GM19324 (cell line): ENCODE data around the gene PDIA5.

Experiments used
- ATAC-seq: cut with Tn5 transposase; IDR thresholded peaks from one replicate; pipeline ENCODE4 v1.9.1; 2021; ENCODE audit warnings: mild to moderate bottlenecking, moderate library complexity; ENCODE audit not compliant: unreplicated experiment, low FRiP score

The PDIA5 gene

DNA sequence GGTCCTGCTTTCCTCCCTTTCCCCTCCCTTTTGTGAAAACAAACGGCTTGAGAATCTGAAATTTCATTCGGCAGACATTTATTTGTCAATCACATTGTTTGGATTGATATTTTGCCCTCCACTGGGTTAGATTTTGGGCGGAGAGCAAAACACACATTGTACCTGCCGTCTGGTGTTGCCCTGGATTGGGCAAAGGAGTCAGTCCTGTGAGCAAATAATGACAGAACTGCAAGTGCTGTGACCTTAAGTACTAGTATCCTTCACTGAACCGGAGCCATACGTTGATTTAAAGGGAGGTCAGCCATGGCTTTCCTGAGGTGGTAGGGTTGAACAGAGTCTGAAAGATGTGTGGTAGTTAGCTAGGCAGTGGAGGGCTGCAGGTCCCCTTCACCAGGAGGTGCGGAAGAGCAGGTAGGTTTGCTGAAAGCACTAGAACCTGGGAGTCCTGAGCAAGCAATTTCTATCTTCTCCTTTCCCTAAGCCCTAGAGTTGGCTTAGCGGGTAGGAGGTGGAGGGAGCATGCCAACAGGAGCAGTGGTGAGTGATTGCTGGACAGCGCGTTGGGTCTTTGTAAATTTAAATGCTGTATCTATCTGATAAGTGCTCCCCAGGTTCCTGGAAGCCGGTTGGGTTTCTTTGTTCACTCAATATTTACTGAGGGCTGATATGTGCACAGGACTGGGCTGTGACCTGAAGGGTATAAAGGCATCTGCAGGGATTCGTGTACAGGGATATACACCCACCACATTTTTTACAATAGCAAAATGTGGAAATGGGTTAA lies 2.0 kb downstream of the PDIA5 start:
- no peak for ATAC-seq

DNA sequence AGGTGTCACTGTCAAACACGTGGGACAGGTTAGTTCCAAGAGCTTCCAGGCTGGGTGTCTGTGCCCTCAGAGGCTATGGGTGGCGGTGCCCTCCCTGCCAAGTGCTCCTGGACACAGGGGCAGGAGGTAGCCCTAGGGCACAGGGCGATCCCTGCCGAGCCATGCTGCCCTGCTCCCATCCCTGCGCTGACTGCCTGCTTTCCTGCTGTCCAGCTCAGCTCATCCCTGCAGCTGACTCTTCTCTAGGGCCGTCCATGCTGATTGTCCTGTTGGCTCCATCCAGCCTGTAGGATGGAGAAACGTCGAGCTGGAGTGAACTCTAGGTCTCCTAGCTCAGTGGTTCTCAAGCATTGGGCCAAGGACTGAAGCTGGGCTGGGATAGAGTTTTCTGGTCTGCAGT lies 3.7 kb downstream of the PDIA5 start:
- ATAC-seq, result no peak

DNA sequence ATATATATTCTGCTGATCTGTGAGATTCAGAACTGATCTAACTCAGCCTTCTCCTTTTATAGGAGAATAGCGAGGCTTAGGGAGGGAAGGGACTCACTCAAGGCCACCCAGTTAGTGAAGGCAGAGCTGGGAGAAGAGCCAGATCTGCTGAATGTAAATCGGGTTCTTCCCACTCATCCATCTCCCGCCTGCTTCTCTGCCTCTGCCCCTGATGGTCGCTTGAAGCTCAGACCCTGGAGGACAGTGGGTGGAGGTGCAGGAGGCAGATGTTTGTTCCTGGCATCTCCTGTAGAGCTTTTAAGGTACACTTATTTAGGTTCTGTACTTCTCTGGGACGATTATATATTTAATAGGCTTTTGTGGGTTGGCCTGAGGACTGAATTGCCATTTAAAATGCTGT lies 4.3 kb downstream of the PDIA5 start:
- no peak for ATAC-seq

DNA sequence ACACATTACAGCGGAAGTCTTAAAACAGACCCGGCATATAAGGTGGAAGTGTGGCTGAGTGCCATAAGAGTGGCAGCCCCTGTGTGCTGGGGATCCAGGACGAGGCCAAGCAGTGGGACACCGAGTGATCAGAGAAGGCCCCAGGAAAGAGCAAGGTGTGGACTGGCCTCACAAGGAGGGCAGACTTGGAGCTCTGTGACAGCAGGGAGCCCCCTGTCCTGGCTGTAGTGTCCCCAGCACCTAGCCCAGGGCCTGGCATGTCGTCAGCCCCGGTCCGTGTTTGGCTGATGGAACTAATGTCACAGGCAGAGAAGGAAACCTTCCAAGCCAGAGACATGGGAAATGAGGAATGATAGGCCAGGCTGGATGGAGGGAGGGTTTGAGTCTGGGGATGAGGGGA lies 4.8 kb downstream of the PDIA5 start:
- ATAC-seq, result no peak

DNA sequence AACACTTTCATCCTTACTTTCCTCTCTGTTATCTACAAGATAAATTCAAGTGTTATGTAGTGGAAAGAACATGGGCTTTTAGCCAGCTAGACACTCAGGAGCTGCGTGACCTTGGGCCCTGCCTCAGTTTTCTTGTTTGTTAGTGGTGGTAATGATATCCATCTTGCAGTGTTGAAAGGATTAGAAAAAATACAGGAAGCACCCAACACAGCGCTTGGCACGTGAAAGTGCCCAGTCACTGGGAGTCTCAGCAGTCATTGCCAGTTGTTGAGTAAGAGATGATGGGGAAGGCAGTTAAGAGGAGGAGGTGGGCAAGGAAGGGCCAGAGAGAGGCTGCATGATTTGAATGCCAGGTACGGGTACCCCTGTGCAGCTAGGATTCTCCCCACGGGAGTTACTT lies 5.3 kb downstream of the PDIA5 start:
- ATAC-seq, result no peak

DNA sequence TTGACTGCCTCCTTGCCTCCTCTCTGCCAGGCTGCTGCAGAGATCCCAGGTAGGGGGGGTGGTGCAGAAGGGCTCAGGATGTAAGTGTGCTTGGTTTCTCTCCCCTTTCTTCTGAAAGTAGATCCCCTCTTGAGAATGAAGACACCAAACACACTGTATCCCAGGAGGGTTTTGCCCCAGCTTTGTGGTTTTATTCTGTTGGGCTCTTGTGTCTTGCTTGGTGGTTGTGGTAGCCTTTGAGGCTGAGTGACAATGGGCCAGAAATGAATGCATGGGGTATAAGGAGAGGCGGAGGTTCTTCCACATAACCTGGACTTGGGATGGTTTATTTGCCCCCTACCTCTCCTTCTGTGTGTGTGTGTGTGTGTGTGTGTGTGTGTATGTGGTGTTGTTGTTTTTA lies 5.7 kb downstream of the PDIA5 start:
- ATAC-seq, result no peak

DNA sequence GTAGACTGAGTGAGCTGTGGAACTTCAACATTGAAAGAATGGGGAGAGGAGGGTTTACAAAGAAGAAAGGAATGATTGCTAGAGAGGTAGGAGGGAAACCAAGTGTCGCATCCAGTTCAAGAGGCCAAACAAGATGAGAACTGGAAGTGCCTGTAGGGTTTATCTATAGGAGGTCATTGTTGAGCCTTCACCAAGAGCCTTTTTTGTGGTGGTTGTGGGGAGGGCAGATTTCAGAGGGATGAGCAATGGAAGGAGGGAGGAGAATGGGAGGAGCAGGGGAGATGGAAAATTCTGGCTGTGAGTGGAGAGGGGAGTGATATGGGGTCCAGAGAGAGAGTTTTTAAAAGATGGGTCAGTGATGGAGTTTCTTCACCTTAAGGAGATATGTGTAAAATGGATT lies 8.5 kb downstream of the PDIA5 start:
- no peak for ATAC-seq

DNA sequence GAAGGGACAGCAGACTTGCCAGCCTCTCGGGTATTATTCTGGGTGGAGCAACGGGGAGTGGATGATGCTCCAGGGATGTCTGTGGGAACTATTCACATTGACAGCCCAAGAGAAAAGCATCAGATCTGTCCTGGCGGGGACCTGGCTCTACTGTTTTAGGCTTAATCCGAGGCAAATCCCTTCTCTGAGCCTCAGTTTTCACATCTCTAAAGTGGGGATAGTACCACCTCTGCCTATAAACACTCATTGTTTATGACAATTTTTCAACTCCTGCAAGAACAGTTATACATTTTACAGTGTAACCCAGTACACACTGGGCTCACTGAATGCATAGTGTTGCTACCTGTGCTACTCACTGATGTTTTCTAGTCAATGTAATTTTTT lies 9.3 kb downstream of the PDIA5 start:
- no peak for ATAC-seq

DNA sequence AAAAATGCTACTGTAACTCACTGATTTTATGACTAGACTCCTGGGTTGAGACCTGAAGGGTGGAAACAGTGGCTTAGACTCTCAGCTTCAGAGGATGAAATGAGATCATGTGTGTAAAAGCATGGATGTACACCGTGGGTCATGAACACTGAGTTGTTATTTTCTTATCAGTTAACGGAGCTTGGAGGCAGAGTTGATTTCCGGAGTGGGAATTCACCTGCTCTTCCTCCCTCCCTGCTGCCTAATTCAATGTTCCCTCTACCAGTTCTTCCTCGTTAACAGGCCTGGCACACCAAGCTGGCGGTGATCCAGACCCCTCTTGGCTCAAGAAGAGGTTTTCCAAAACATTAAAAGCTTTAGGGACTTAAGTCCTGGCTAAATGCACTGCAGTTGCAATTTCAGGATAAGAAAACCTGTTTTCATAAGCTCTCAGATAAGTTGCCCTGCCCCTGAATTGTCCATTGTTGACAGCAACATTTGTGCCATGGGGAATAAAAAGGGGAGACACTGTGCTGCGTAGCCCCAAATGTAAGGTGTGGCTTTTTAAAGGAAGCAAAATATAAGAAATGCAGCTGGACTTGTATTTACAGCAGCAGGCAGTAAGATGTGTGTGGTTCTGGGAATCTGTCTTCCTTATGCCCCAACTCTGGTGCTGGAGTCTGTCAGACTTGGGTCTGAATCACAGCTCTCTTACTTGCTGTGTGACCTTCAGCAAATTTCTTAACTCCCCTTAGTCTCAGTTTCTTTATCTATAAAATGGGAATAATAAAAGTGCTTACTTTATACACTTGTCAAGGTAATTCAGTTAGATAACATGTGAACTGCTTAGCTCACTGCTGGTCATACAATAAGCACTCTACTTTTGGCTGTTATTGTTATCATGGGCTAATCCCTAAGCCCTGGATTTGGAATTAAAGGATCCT lies 9.9 kb downstream of the PDIA5 start:
- no peak for ATAC-seq

DNA sequence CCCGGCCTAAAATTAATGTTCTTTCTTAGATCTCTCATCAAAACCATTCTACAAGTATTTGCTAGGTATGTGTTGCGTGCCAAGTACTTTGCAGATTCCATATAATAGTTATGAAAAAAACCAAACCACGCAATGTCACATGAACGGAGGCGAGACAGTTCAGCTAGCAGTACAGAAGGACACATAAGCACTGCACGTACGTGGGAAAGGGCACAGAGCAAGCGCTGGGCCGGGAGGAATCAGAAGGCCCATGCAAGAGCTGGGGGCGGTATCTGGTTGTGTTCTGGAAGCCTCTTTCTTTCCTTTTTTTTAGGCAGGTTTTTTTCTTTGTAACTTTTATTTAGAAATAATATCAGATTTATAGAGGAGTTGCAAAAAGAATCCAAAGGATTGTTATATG lies 11.3 kb downstream of the PDIA5 start:
- ATAC-seq, result no peak

DNA sequence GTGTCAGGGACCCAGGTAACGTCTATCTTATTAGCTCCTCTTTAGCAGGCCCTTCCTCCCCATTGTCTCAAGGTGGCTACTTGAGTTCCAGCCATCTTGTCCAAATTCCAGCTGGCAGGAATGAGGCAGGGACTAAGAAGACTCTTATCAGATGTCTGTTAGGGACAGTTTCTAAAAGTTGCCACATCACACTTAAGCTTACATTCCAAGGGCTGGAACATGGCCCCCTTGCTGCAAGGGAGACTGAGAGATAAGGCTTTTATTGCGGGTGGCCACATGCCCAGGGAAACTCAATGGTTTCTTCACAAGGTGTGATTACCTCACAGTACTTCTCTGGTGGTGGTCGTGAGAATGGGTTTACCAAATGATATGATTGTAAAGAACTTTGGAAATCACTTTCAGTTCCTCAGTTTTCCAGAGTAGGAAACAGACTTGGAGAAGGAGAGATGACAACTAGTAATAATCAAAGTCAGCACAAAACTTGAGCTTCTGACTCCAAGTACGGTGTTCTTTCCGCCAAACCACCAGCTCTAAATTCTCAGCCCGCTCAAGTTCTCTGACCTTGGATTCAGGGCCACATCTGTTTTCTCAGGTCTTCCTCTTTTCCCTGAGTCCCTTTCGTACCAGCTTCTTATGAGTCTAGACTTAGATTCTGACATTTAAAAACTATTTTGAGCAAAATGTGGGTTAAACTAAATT lies 14.2 kb downstream of the PDIA5 start:
- no peak for ATAC-seq

DNA sequence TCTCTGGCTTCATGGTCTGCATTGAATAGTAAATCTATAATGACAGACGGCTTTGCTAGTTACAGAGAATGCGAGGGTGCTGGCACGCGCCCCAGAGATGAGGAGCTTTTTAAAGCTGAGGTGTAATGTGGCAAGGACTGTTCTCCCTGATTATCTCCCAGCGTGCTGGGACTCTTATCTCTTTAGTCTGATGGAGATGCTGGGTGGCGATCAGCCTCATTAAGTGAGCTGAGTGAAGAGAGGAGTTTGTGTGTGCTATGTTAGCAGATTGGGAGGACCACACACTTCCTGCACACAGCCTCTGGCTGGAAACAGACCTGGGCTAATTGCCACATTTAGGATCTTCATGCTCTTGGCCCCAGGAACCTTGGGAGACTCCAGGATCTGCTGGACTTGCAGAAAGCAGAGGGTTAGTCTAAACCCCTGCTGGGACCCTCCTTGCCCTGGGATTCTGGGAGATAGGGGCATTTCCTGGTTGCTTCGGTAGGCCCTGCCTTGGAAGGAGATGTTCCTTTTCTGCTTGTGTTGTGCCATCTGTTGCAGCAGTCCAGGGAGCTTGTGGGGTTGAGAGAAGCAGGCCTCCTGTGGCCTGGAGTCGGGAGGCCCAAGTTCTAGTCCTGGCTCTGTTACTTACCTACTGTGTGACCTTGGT lies 15.0 kb downstream of the PDIA5 start:
- ATAC-seq, result no peak

DNA sequence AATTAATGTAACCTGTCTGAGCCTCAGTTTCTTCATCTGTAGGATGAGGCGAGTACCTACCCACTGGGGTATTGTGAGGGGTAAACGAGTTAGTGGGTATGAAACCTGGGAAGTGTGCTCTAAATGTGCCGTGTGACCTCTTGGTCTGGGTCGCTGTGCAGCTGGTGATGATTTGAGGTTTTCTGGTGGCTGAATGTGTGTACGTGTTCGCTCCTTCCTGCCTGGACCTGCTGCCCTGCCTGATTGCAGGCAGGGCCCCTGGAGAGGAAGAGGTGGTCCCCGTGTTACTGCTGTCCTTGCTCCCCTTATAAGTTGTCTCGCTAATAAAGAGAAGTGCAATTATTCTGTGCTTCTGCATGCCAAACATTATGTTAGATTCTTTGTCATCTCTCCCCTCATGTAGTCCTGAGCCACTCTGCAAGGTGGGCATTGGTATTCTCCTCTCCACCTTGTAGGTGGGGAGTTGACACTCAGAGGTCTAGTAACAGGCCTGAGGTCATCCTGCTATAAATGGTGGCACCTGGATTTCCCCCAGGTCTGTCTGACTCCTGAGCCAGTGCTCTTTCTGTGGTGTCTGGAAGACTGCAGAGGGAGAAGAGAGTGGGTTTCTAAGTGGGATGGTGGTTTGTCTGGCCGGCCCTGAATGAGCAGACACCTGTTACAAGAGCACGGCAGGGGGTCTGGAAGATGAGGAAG lies 15.7 kb downstream of the PDIA5 start:
- ATAC-seq, result no peak

DNA sequence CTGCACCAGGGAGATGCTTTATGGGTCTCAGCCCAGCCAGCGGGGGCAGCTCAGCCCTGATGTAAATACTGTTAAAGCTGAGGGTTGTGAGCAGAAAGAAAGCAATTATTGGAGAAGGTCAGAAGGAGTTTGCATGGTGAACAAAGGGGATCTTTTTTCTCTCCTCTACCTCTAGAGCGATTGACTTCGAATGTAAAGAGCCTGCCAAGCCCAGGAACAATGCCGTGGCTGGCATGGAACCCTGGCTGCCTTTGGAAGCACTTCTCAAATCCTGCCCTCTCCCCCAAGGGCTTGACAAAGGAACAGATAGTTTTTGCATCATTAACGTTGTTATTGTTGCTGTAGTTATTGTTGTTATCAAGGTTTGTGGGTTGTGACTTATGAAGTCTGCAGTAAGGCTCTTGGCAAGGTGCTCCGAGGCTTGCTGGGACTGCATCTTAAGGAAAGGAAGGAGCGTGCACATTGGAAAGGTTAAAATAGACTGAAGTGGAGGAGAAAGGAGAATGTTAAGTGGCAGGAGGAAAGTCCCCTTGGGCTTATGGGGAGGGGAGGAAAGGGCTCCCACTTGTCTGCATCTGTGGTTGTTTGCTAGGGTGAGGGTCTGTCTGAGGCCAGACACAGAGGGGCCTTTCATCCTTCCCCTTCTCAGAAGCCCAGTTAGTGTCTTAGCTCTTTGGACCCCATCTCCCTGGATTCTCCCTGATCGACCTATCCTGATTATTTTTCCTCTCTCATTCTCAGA lies 16.7 kb downstream of the PDIA5 start:
- ATAC-seq, result no peak

DNA sequence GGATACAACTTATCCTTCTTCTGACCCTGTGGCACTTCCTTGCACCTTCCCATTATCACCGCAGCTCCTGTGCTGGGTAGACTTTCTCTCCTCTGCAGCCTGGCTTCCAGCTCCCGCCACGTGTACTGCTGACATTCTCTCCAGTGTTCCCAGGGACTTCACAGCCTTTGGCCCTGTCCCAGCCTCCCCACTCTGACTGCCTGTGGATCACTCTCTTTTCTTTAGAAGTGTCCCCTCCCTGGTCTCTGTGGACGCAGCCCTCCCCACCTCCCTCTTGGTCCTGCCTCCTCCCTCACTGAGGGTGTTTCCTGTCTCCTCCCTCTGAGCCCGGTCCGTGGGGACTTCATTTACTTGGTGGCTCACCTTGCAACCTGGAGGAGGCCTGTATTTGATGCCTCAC lies 17.4 kb downstream of the PDIA5 start:
- ATAC-seq, result no peak

DNA sequence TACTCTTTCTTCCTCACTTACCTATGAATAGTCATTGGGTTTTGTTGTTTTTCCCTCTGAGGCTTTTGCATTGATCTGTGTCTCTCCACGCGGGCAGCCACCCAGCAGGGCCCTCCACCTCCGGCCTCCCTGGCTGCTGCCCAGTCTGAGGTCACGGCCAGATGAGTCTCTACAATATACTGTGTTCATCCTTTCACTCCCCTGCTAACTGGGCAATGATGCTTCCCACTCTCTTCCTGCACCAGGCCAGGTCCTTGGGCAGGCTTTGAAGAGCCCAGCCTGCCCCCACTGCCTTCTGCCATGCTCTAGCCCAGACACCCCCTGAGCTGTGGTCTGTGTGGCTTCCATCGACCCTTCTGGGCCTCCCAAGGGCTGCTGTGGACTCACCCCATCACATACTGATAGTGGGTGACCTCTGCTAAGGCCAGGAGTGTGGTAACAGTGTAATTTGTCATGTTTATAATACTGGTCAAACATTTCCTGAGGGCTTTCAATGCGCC lies 18.0 kb downstream of the PDIA5 start:
- no peak for ATAC-seq

DNA sequence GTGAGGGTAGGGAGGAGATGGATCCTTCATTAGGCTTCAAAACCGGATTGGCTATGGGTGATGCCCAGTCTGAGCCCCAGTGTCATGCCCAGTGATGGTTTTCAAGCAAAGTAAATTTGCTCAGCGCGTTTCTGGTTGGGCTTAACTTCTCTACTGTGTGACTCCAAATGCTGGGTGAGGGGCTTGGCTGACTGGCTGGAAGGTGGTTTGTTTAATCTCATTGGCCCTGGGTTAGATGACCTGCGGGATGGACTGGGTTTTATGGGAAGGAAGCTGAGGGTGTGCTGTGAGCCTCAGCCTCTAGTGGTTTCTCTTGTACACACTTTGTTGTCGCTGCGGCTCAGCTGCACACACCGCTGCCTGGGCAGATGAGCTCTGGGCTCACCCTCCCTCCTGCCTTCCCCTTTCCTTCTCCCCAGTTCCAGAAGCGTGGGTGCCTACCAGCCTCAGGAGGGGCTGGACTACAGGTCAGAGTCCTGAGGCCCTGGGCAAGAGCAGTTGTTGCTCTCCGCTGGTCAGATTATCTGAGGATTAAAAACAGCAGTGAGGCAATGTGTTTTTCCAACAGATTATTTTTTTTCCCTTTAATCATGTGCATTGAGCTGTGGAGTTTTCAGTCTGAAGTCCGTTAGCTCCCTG lies 18.6 kb downstream of the PDIA5 start:
- ATAC-seq, result no peak

DNA sequence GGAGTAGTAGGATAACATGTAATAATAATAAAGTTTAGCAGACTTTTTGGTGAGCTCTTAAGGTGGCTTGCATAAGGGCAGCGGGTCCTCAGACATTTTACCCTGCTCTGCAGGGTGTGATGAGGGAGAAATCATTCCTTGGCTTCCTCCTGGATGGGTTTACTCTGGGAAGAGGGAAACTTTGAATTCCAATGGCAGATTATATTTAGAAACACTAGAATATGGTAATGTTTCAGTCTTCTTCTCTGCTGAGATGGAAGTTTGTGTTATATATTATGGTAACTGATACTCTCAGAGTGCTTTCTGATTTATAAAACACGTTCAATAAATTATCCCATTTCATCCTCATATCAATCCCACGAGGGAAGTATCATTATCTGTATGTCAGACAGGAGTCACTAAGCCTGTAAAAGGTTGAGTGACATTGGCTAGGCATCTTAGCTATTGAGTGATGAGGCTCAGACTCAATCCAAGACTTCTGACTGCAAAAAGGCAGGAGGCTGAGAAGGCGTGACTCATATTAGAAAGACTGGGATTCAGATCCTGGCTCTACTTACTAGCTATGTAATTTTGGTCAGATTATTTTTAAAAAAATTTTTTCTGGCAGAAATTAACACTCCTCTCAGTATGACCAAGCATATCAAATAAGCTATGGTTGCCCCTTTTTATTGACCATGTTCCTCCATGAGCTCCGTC lies 19.3 kb downstream of the PDIA5 start:
- no peak for ATAC-seq
